GM18502 (cell line): ENCODE results near the gene CAD.
"Not testable (repeated sequence)": the region's sequence is repeated elsewhere in the genome, so short reads cannot be mapped to it uniquely, and the experiment has no call there.

Experiments
- ATAC-seq: cut with Tn5 transposase; IDR thresholded peaks from one replicate; pipeline ENCODE4 v1.9.1; 2021; ENCODE audit warnings: mild to moderate bottlenecking; ENCODE audit not compliant: unreplicated experiment, poor library complexity

Gene CAD

GRCh38 chr2:27217173-27218121 is at the start of gene CAD:
CAD (plus strand) TSS chr2:27217369; CDS start chr2:27217552, 183 bp downstream.
- peak; percentile 78 for ATAC-seq

DNA sequence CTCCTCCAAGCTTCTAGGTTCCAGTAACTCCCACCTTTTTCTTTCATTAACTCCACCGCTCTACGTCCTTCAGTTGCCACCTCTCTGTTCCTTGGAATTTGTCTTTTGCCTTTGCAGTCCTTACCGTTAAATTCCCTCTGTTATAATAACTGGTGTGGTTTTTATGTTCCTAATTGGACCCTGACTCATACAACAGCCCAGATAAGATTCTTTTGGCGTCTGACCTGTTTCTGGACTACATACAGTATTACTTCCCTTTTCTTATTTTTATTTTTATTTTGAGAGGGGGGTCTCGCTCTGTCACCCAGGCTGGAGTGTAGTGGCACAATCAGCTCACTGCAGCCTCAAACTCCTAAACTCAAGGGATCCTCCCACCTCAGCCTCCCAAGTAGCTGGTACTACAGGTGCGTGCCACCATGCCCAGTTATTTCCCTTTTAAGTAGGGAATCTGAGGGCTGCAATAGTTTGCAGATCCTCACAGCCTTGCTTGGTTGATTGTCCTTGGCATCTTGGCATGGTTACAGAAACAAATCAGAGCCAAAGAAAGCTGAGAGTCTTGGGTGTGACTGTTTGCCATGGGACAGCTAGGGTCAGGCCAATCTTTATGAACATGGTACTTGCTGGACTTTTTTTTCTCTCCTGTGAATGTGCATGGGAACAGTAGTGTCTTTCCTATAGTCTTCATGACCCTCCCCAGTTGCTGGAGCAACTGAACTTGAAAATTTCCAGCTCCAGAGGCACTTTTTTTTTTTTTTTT is 46.4 kb upstream of the CAD start:
- no peak for ATAC-seq

DNA sequence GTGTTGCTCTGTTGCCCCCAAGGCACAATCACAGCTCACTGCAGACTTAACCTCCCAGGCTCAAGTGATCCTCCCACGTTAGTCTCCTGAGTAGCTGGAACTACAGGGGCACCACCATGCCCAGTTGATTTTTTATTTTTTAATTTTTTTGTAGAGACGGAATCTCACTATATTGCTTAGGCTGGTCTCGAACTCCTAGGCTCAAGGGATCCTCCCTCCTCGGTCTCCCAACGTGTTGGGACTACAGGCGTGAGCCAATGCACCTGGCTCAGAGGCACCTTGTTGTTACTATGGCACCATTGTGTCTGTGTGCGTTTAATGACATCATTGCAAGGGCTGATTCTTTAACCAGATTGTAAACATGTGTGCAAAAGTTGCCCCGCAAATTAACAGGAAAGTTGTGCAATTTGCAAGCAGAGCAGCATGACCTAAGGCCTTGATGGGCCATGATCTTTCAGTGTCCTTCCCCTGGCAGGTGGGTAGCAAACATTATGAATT is 45.8 kb upstream of the CAD start:
- ATAC-seq, result no peak

GRCh38 chr2:27174638-27175037 is 42.5 kb upstream of the CAD start:
- no peak for ATAC-seq

- ATAC-seq, result no peak
Observed at GRCh38 chr2:27175330-27175729, 41.8 kb upstream of the CAD start.

- not testable (repeated sequence) for ATAC-seq
Observed at GRCh38 chr2:27175781-27176180, 41.4 kb upstream of the CAD start.

GRCh38 chr2:27177441-27178351 is 39.5 kb upstream of the CAD start:
- ATAC-seq, result no peak

DNA sequence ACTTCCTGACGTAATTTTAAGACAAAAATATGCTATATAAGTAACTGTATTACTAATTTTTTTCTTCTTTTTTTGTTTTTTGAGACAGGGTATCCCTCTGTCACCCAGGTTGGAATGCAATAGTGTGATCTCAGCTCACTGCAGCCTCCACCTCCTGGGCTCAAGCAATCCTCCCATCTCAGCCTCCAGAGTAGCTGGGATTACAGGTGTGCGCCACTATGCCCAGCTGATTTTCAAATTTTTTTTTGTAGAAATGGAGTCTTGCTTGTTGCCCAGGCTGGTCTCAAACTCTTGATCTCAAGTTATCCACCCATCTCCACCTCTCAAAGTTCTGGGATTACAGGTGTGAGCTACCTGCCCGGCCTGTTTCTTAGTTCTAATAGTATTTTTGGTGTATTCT is 38.7 kb upstream of the CAD start:
- no peak for ATAC-seq

GRCh38 chr2:27179344-27180000 is 37.7 kb upstream of the CAD start:
- no peak for ATAC-seq

GRCh38 chr2:27182346-27182745 is 34.8 kb upstream of the CAD start:
- ATAC-seq, result no peak

- ATAC-seq, result no peak
Observed at GRCh38 chr2:27184115-27184514, 33.1 kb upstream of the CAD start.

DNA sequence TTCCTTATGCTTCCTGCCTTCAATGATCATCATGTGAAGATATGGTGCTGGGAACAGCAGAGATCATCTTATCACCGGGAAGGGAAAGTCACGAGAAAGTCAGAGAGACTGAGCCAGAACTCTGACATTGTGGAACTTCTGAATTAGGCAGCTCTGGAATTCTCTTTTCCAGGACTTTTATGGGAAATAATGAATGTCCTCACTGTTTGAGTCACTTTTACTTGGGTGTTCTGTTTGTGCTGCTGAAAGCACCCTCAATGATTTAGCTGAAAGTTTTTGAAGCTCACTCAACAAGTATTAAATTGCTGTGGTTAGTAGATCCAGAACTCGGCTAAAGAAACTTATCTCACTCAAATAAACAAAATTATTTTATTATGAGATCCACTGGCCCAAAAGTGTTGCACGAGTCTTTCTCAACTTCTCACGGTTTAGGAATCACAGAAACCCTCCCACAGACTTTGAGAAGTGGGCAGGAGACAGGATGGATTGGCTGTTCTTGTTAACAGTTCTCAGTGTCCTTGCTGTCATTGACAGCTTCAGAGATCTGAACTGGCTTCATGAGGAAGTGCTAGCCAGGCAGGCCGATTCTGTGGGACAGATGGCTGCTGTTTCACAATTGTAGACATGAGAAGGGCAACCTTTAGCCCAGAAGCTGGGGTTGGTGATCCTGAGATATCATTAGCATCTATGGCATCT is 31.7 kb upstream of the CAD start:
- no peak for ATAC-seq

GRCh38 chr2:27186613-27187345 is 30.4 kb upstream of the CAD start:
- ATAC-seq, result no peak

GRCh38 chr2:27189989-27190388 is 27.2 kb upstream of the CAD start:
- ATAC-seq, result no peak

DNA sequence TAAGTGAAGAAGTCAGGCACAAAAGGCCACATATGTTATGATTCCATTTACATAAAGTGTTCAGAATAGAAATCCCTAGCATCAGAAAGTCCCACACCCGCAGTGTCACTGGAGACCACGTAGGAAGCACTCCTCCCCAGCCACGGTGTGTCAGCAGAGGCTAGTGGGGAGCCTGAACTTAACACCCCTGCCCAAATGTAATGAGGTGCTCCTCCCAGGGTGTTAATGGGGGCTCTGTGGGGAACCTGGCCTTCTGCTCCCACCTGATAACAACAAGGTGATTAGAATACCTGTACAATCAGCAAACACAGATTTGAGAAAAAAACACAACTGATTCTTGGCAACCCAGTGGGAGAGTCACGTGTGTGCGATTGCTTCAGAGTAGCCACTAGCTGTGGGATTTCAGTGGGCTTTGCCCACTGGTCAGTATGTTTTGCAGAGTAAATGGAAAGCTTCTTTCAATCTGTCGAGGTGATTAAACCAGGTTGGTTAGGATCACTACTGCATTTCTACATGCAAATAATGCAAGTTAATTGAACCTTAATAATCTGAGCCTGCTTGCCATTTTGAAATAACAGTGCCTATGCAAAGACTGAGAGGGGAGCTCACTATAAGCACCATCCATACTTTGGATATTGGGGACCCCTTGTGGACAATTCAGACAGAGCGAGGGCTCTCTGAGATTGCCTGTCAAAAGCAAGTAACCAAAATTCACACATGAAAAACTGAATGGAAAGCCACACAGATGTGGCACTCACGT is 25.9 kb upstream of the CAD start:
- no peak for ATAC-seq

GRCh38 chr2:27194538-27195354 is 22.4 kb upstream of the CAD start:
- no peak for ATAC-seq

GRCh38 chr2:27195799-27196198 is 21.4 kb upstream of the CAD start:
- ATAC-seq, result not testable (repeated sequence)
